GM12878 (cell line): ENCODE data around the gene NANOGP8. TPM values are rescaled to one million over a fixed set of nuclear protein-coding genes. Genes with fewer than 3 reads are reported as not detected.

Experiments
- ATAC-seq: fragments of 200-7000 bp; cut with Tn5 transposase; 3 replicates; pipeline ENCODE4 v1.9.1; 2020; ENCODE audit warnings: mild to moderate bottlenecking, moderate library complexity
- BruUV-seq: library from RNA; stranded (reverse); fragments of 400-500 nt; replicated peaks from 2 replicates; lab custom pipeline; 2021; lab: Mats Ljungman, UMichigan
- CTCF ChIA-PET: fragments of 300-600 bp; sonication (Branson Sonifier 250); formaldehyde crosslinking; extraction: SDS; loops from one replicate; lab custom pipeline; 2021; ENCODE audit warnings: inconsistent platforms; lab: Yijun Ruan, JAX
- POLR2A ChIA-PET: fragments of 350-600 bp; formaldehyde crosslinking; extraction: SDS; loops from one replicate; lab custom pipeline; 2021; ENCODE audit warnings: inconsistent platforms; lab: Charles Lee
- RAD21 ChIA-PET: fragments of 300-600 bp; sonication (Branson Sonifier 250); formaldehyde crosslinking; loops from one replicate; lab custom pipeline; 2023; ENCODE audit warnings: antibody characterized with exemption; ENCODE audit not compliant: unreplicated experiment; lab: Charles Lee
- SMC1A ChIA-PET: fragments of 300-600 bp; sonication (Branson Sonifier 250); formaldehyde crosslinking; loops from one replicate; lab custom pipeline; 2023; ENCODE audit not compliant: unreplicated experiment, uncharacterized antibody; lab: Charles Lee
- DNase-seq: peaks from one replicate; pipeline ENCODE4 v3.0.0-alpha.2; 2011; ENCODE audit warnings: low read depth, low spot score
- FAIRE-seq: peaks from 3 replicates; lab custom pipeline; 2011; peaks lifted over from hg19 to GRCh38; lab: Jason Lieb, UNC
- H2AFZ ChIP-seq: 2 replicates; pipeline ENCODE4 v1.6.0; 2011; ENCODE audit warnings: low read depth, low read length, control low read depth; ENCODE audit not compliant: control insufficient read depth
- H3K27ac ChIP-seq: 2 replicates; pipeline ENCODE4 v1.5.1; 2011; ENCODE audit warnings: control low read depth; ENCODE audit not compliant: control insufficient read depth, insufficient read depth
- H3K27me3 ChIP-seq, 2 experiments: replicated peaks in 1 of 2; 2 replicates each; pipeline versions ENCODE4 v1.6.0 to v1.6.1; 2011; ENCODE audit warnings: low read length in 1 of 2; ENCODE audit not compliant: control insufficient read depth in 2 of 2, insufficient read depth in 2 of 2
- H3K36me3 ChIP-seq, 2 experiments: 2 replicates each; pipeline ENCODE4 v1.5.1; 2011; ENCODE audit warnings: low read length in 1 of 2; ENCODE audit not compliant: control insufficient read depth in 2 of 2, insufficient read depth in 2 of 2
- H3K4me1 ChIP-seq: 2 replicates; pipeline ENCODE4 v1.6.1; 2011; ENCODE audit warnings: mild to moderate bottlenecking, low read length, moderate library complexity, mixed read lengths; ENCODE audit not compliant: control insufficient read depth, insufficient read depth
- H3K4me2 ChIP-seq: 2 replicates; pipeline ENCODE4 v1.6.0; 2011; ENCODE audit warnings: control low read depth; ENCODE audit not compliant: control insufficient read depth, insufficient read depth
- H3K4me3 ChIP-seq: fragments of 200-600 bp; sonication (generic); 2 replicates; pipeline ENCODE4 v1.5.1; 2016
- H3K79me2 ChIP-seq: 2 replicates; pipeline ENCODE4 v1.6.0; 2011; ENCODE audit warnings: low read length; ENCODE audit not compliant: control insufficient read depth, insufficient read depth
- H3K9ac ChIP-seq: 2 replicates; pipeline ENCODE4 v1.8.0; 2011; ENCODE audit warnings: low read length, control low read depth, mixed read lengths; ENCODE audit not compliant: control insufficient read depth, insufficient read depth
- H3K9me3 ChIP-seq: replicated peaks from 3 replicates; pipeline ENCODE4 v1.5.1; 2011; ENCODE audit warnings: mild to moderate bottlenecking, low read length; ENCODE audit not compliant: control insufficient read depth, insufficient read depth
- H4K20me1 ChIP-seq: 2 replicates; pipeline ENCODE4 v1.6.0; 2011; ENCODE audit not compliant: control insufficient read depth, insufficient read depth
- BHLHE40 ChIP-seq, 2 experiments: fragments of 450-650 bp in 1 of 2; IDR thresholded peaks; 2 replicates each; pipeline ENCODE4 v1.6.1; 2011 to 2017; ENCODE audit warnings: low read depth in 2 of 2, borderline replicate concordance in 1 of 2, improper control_type of control experiment in 1 of 2, low read length in 1 of 2, mild to moderate bottlenecking in 1 of 2
- CHD1 ChIP-seq: IDR thresholded peaks from 2 replicates; pipeline ENCODE4 v1.6.1; 2012; ENCODE audit warnings: low read depth, low read length, improper control_type of control experiment
- CHD4 ChIP-seq: fragments of 200-600 bp; sonication (generic); IDR thresholded peaks from 2 replicates; pipeline ENCODE4 v1.6.1; 2016; ENCODE audit warnings: mild to moderate bottlenecking
- FOXK2 ChIP-seq: fragments of 450-650 bp; IDR thresholded peaks from 2 replicates; pipeline ENCODE4 v1.6.1; 2017; ENCODE audit warnings: mild to moderate bottlenecking, moderate library complexity
- HCFC1 ChIP-seq: fragments of 150-350 bp; IDR thresholded peaks from 2 replicates; pipeline ENCODE4 v1.6.1; 2014; ENCODE audit warnings: low read length
- HSF1 ChIP-seq: fragments of 150-350 bp; IDR thresholded peaks from 2 replicates; pipeline ENCODE4 v1.6.1; 2014; ENCODE audit warnings: mild to moderate bottlenecking, low read depth, low read length
- KDM1A ChIP-seq: fragments of 200-600 bp; sonication (generic); IDR thresholded peaks from 2 replicates; pipeline ENCODE4 v1.6.1; 2016; ENCODE audit warnings: borderline replicate concordance
- MXI1 ChIP-seq: fragments of 150-350 bp; IDR thresholded peaks from 2 replicates; pipeline ENCODE4 v1.6.1; 2011; ENCODE audit warnings: low read depth, mild to moderate bottlenecking, inconsistent platforms, low read length, improper control_type of control experiment
- MYB ChIP-seq: fragments of 150-350 bp; IDR thresholded peaks from 2 replicates; pipeline ENCODE4 v1.6.1; 2014; ENCODE audit warnings: mild to moderate bottlenecking, low read depth, low read length, borderline replicate concordance
- POLR2AphosphoS2 ChIP-seq: IDR thresholded peaks from 2 replicates; pipeline ENCODE4 v1.6.1; 2011; ENCODE audit warnings: low read depth, mild to moderate bottlenecking, low read length, improper control_type of control experiment, moderate library complexity
- RBBP5 ChIP-seq: fragments of 200-600 bp; sonication (generic); conservative IDR thresholded peaks from 2 replicates; pipeline ENCODE4 v1.6.1; 2016
- RUNX3 ChIP-seq: IDR thresholded peaks from 2 replicates; pipeline ENCODE4 v1.6.1; 2012; ENCODE audit warnings: low read length, inconsistent platforms
- SKIL ChIP-seq: fragments of 450-650 bp; IDR thresholded peaks from 2 replicates; pipeline ENCODE4 v1.6.1; 2017; ENCODE audit warnings: mild to moderate bottlenecking, low read depth, inconsistent platforms; ENCODE audit not compliant: poor library complexity, severe bottlenecking
- SUZ12 ChIP-seq: fragments of 200-600 bp; sonication (generic); IDR thresholded peaks from one replicate; pipeline ENCODE4 v1.6.1; 2018; ENCODE audit warnings: antibody characterized with exemption, mild to moderate bottlenecking; ENCODE audit not compliant: unreplicated experiment
- TAF1 ChIP-seq: IDR thresholded peaks from 2 replicates; pipeline ENCODE4 v1.6.1; 2011; ENCODE audit warnings: mild to moderate bottlenecking, low read depth, low read length, borderline replicate concordance
- WRNIP1 ChIP-seq: IDR thresholded peaks from 2 replicates; pipeline ENCODE4 v1.6.1; 2011; ENCODE audit warnings: low read depth, low read length, improper control_type of control experiment, borderline replicate concordance
- ZBTB33 ChIP-seq: fragments of 450-650 bp; IDR thresholded peaks from 2 replicates; pipeline ENCODE4 v1.6.1; 2017; ENCODE audit warnings: mild to moderate bottlenecking
- in situ Hi-C: fragments of 300-500 bp; cut with MboI; formaldehyde crosslinking; loops from 9 replicates; pipeline ENCODE4 v1.14.3; 2018; ENCODE audit warnings: mixed read lengths
- intact Hi-C: fragments of 100-400 bp; cut with micrococcal nuclease; formaldehyde crosslinking; loops from one replicate; pipeline ENCODE4 v1.14.2; 2022; ENCODE audit not compliant: unreplicated experiment
- polyA plus RNA-seq, 11 experiments: library from polyadenylated mRNA; depleted of rRNA in 4 of 11; unstranded in 6 of 11; stranded (reverse) in 5 of 11; fragments of >200 nt; fragmentation: Nextera tagmentation in 4 of 11; fragmentation: Illumina TruSeq in 1 of 11; extraction: Ambion mirVana in 4 of 11; extraction: Trizol in 1 of 11; gene quantifications; 1 replicate in 1 of 11; 2 replicates in 10 of 11; pipeline versions ENCODE4 v1.2.1 to v1.2.3, GENCODE V29; 2011 to 2016; ENCODE audit warnings: inconsistent platforms in 2 of 11, missing spikeins in 2 of 11, low read depth in 1 of 11
- total RNA-seq, 4 experiments: library from RNA; depleted of rRNA in 3 of 4; stranded (reverse); fragments of >200 nt in 3 of 4; fragmentation: Illumina TruSeq in 1 of 4; extraction: Trizol in 1 of 4; gene quantifications; 2 replicates each; pipeline versions ENCODE4 v1.2.1 to v1.2.3, GENCODE V29; 2013 to 2021
- TF ChIP-seq, protein P1 (sequence below): fragments of 450-650 bp; conservative IDR thresholded peaks from 2 replicates; pipeline ENCODE4 v1.6.1; 2017; ENCODE audit warnings: mild to moderate bottlenecking, moderate library complexity

The NANOGP8 gene
- total and polyA plus RNA-seq, 10 of the 15 experiments (the other 5 are each of a cell fraction or from before 2014, with no cell fraction given) = not detected

DNA sequence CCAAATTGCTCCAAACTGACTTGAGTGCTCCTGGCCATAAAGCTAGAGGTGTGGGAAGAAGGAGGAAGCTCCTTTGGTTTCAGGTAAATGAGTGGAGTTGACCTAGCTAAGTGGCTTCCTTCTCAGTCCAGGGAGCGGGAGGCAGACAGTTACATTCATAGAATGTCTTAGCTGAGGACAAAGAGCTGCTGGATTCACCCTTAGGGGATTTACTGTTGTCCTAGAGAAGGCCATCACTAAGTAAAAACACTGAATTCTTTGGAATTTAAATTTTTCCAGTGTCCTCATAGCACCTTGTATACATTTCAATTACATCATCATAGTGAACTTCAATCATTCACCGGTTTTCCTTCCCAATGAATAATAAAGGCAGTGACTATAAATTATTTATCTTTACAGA, 27.3 kb upstream of the NANOGP8 start (continued):
- TF ChIP-seq SKIL (no peak), MYB (no peak), KDM1A (no peak), RBBP5 (no peak), HSF1 (no peak), WRNIP1 (no peak), RUNX3 (no peak)
- TF ChIP-seq, protein P1, sequence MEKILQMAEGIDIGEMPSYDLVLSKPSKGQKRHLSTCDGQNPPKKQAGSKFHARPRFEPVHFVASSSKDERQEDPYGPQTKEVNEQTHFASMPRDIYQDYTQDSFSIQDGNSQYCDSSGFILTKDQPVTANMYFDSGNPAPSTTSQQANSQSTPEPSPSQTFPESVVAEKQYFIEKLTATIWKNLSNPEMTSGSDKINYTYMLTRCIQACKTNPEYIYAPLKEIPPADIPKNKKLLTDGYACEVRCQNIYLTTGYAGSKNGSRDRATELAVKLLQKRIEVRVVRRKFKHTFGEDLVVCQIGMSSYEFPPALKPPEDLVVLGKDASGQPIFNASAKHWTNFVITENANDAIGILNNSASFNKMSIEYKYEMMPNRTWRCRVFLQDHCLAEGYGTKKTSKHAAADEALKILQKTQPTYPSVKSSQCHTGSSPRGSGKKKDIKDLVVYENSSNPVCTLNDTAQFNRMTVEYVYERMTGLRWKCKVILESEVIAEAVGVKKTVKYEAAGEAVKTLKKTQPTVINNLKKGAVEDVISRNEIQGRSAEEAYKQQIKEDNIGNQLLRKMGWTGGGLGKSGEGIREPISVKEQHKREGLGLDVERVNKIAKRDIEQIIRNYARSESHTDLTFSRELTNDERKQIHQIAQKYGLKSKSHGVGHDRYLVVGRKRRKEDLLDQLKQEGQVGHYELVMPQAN = no peak

DNA sequence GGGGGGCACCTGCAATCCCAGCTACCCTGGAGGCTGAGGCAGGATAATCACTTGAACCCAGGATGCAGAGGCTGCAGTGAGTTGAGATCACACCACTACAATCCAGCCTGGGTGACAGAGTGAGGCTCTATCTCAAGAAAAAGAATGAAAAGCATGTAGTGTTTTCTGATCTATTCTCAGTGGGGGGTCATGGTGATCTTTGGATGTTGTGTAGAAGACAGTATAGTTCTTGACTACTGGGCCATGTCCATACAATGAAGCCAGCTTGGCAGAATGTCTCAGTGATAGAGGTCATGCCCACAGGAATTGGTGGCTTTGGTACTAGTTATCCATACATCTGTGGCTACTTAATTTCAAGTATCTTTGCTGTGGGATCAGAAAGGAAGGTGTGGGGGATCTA, 26.8 kb upstream of the NANOGP8 start:
- intact Hi-C loops (no loop called here), in situ Hi-C loops (no loop called here)
- SMC1A ChIA-PET = no interaction called here
- DNase-seq (no peak), ATAC-seq (no peak), FAIRE-seq (no peak)
- H3K4me3 ChIP-seq = no peak overlapping the region
- no peaks in the 10 kb centered on the region for H3K79me2 ChIP-seq
- H3K4me1 ChIP-seq = no peaks in the 10 kb centered on the region
- RAD21 ChIA-PET = no interaction called here
- CTCF ChIA-PET = no interaction called here
- BruUV-seq = no TSS peak
- H3K27me3 ChIP-seq = no peaks in the 10 kb centered on the region
- no peaks in the 10 kb centered on the region for H3K36me3 ChIP-seq
- H3K4me2 ChIP-seq = no peak overlapping the region
- H4K20me1 ChIP-seq = no peaks in the 10 kb centered on the region
- no peak overlapping the region for H2AFZ ChIP-seq
- POLR2A ChIA-PET = no interaction called here
- no peaks in the 10 kb centered on the region for H3K9me3 ChIP-seq
- H3K27ac ChIP-seq = no peak overlapping the region
- no peak overlapping the region for H3K9ac ChIP-seq
- TF ChIP-seq CHD1 (no peak), SUZ12 (no peak), ZBTB33 (no peak), MXI1 (no peak), CHD4 (no peak), TAF1 (no peak), RBBP5 (no peak), BHLHE40 (IDR thresholded peaks at IDR 0.05; ENCODE audit: borderline replicate concordance in 1 of 2, low read depth in 2 of 2, low read length in 1 of 2) (no peak), FOXK2 (no peak), HCFC1 (no peak), POLR2AphosphoS2 (no peak), KDM1A (no peak)
